Measurements from ENCODE around the gene CEP41.

The CEP41 gene

DNA sequence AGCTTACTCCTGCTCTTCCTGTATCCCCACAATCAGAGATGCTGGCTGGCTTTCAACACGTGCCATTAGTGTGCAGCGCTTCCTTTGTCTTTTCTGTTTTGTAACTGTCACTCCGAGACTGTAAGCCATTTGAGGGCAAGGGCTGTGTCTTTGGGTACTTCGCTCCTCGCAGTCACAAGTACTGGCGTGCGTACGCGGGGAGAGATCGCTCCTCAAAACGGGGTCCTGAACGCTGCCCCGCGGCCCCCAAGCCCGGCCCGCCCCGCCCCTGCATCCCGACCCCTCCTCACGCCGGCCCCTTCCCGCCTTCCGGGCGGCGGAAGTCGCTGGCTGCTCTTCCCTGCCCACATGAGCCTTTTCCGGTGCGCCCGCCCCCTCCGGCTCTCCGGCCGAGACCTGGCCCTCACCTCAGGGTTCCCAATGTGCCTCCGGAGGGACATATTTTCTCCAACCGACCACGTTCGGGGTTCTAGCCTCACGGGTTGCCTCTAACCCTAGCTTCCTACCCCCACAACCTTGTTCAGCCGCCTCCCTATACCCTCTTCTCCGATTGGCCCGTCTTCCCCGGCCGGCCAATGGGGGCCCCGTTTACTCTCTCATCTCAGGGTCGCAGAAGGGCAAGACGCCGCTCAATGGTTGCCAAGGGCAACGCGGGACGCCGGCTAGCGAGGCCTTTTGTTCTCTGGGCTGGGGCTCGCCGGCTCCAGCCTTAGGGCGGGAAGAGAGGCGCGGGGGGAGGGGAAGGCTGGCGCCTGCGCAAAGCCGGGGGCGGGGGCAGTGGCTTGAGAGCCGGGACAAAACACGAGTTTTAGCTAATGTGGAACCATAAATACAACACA is at the start of gene CEP41:
Gene CEP41 (minus strand): TSS at position 490 of the 839 bp plus-strand sequence. CDS start 50 bp downstream, at position 440.
- peak within 1 kb of the TSS; percentile 99 for H3K4me3 Mint-ChIP-seq
- peaks cover 4% of the 10 kb centered on the region for H3K27me3 Mint-ChIP-seq
- peak; percentile 87 to 95 for DNase-seq (ENCODE audit: low spot score in 2 of 2)
- H3K27ac Mint-ChIP-seq, result peak within 1 kb of the TSS; percentile 87
- peak; percentile 98 for ATAC-seq (ENCODE audit: low read depth)
- H3K36me3 Mint-ChIP-seq, result peaks cover 3% of the 10 kb centered on the region
- no peaks in the 10 kb centered on the region for H3K9me3 Mint-ChIP-seq
- H3K4me1 Mint-ChIP-seq, result peaks cover 8% of the 10 kb centered on the region

DNA sequence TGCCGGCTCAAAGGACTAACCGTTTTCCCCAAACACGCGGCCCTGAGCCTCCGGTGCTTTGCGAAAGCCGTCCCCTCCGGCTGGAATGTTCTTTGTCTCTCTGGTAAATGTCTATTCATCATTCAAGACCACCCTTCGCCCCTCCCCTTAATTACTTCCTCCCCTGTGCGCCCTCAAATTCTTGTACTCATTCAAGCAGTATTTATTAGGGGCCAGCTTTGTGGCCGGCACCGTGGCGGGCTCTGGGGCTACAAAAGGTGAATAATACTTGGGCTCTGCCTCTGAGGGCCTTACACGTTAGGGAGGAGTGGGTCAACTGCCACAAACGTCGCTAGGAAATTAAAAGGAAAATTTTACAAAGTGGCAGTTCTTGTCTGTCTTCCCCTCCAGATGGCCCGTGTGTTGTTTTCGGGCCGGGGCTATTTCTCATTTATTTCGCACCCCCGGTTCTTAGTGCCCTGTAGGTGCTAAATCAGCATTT is 49.5 kb upstream of the CEP41 start:
- peaks cover 12% of the 10 kb centered on the region for H3K27me3 Mint-ChIP-seq
- peaks cover 19% of the 10 kb centered on the region for H3K4me1 Mint-ChIP-seq
- no peaks in the 10 kb centered on the region for H3K36me3 Mint-ChIP-seq
- no peaks in the 10 kb centered on the region for H3K9me3 Mint-ChIP-seq
- no peak overlapping the region for H3K4me3 Mint-ChIP-seq
- ATAC-seq (ENCODE audit: low read depth), result no peak
- H3K27ac Mint-ChIP-seq, result no peak overlapping the region
- DNase-seq (ENCODE audit: low spot score in 2 of 2), result no peak

DNA sequence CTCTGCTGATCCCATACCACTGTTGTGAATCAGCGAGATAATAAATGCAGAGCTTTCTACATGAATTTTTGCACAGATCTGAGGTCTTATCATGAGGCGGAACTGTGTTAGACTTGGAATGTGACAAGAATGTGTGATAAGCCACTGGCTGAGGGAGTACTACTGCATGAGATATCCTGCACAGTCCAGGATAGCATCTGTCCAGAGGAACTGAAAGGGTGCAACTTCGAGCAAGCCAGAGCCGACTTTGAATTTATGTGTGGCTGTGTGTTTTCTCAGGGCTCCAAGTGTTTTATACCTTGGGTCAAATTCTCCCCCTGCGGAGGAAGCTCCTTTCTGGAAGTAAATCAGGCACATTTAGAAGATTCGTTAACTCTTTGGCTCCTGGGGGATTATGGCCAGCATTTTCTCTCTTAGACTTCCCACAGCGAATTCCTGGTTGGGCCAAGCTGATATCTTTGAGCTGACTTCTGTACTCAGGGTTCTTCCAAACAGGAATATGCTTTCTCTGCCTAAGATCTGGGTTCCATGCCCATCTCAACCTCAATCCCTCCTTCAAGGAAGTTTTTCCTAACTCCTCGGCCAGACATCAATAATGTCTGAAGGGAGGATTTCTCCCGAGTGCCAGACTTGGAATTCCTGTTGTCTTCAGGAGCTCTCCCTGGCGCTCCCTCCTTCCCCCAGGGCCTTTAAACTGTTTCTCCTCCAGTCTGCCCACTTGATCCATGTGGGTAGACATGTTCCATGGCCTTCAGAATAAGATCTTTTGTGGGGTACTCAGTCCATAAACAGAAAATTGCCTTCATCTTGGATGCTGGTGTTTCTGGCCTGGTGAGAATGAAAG is 48.5 kb upstream of the CEP41 start:
- Mint-ChIP-seq H3K27ac (no peak overlapping the region), H3K9me3 (no peaks in the 10 kb centered on the region), H3K4me1 (peaks cover 22% of the 10 kb centered on the region), H3K4me3 (no peak overlapping the region), H3K36me3 (no peaks in the 10 kb centered on the region), H3K27me3 (peaks cover 19% of the 10 kb centered on the region)
- ATAC-seq (ENCODE audit: low read depth) (no peak), DNase-seq (ENCODE audit: low spot score in 2 of 2) (no peak)

- peaks cover 22% of the 10 kb centered on the region for H3K4me1 Mint-ChIP-seq
- no peaks in the 10 kb centered on the region for H3K9me3 Mint-ChIP-seq
- no peak overlapping the region for H3K4me3 Mint-ChIP-seq
- no peak overlapping the region for H3K27ac Mint-ChIP-seq
- ATAC-seq (ENCODE audit: low read depth) (no peak), DNase-seq (ENCODE audit: low spot score in 2 of 2) (no peak)
- H3K27me3 Mint-ChIP-seq, result peaks cover 23% of the 10 kb centered on the region
- H3K36me3 Mint-ChIP-seq, result no peaks in the 10 kb centered on the region
Measured at GRCh38 chr7:130488392-130489139, 47.8 kb upstream of the CEP41 start.

- peaks cover 22% of the 10 kb centered on the region for H3K27me3 Mint-ChIP-seq
- no peaks in the 10 kb centered on the region for H3K36me3 Mint-ChIP-seq
- ATAC-seq (ENCODE audit: low read depth) (no peak), DNase-seq (ENCODE audit: low spot score in 2 of 2) (no peak)
- H3K9me3 Mint-ChIP-seq, result no peaks in the 10 kb centered on the region
- peak overlapping the region; percentile 92 for H3K4me3 Mint-ChIP-seq
- H3K27ac Mint-ChIP-seq, result no peak overlapping the region
- peaks cover 20% of the 10 kb centered on the region for H3K4me1 Mint-ChIP-seq
Measured at GRCh38 chr7:130486954-130487436, 46.2 kb upstream of the CEP41 start.

DNA sequence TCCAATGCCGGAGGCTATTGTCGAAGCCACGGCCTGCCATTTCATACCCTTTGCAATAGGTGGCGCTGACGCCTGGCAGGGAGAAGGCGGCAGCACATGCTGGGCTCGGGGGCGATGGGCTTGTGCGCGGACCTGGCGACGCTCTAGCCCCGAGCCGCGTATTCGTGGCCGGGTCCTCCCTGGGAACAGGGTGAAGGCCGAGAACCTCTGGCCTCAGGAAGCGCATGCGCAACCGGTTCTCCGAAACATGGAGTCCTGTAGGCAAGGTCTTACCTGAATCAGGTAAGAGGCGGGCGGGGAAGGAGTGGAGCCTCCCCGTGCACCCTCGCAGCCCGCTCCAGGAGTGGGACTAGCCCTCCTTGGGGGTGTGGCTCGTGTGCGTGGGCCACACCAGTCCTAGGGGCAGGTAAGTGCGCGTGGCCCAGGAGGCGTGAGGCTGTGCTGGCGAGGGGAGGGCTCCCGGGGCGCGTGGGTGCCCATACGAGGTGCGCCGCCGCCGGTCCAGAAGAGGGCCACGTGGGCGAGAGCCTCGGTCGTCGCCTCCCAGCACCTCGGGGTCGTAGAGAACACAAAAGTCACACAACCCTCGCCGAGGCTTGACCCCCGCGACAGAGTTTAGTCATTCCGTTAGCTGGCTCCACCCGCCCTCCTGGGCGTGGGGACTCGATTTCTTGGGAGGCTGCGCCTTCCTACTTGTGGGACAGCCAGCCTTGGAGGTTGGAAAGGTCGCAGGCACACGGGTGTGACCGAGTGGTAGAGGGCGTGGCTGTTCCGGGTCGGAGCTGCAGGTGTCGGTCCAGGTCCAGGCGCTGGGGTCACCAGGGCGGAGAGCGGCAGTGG is 45.5 kb upstream of the CEP41 start:
- H3K27me3 Mint-ChIP-seq, result peaks cover 23% of the 10 kb centered on the region
- H3K4me1 Mint-ChIP-seq, result peaks cover 17% of the 10 kb centered on the region
- peak; percentile 77 for ATAC-seq (ENCODE audit: low read depth)

GRCh38 chr7:130485734-130486113 is 44.9 kb upstream of the CEP41 start:
- peaks cover 19% of the 10 kb centered on the region for H3K27me3 Mint-ChIP-seq
- no peak overlapping the region for H3K27ac Mint-ChIP-seq
- no peaks in the 10 kb centered on the region for H3K36me3 Mint-ChIP-seq
- H3K4me1 Mint-ChIP-seq, result peaks cover 15% of the 10 kb centered on the region
- DNase-seq (ENCODE audit: low spot score in 2 of 2), result no peak
- no peak for ATAC-seq (ENCODE audit: low read depth)
- no peaks in the 10 kb centered on the region for H3K9me3 Mint-ChIP-seq
- peak overlapping the region; percentile 92 for H3K4me3 Mint-ChIP-seq

More for the DNA sequence above, 45.5 kb upstream of the CEP41 start:
- H3K9me3 Mint-ChIP-seq, result no peaks in the 10 kb centered on the region
- no peak overlapping the region for H3K27ac Mint-ChIP-seq
- DNase-seq (ENCODE audit: low spot score in 2 of 2), result peak; percentile 46 to 57
- no peaks in the 10 kb centered on the region for H3K36me3 Mint-ChIP-seq
- H3K4me3 Mint-ChIP-seq, result peak overlapping the region; percentile 92

- Mint-ChIP-seq H3K36me3 (no peaks in the 10 kb centered on the region), H3K27me3 (peaks cover 21% of the 10 kb centered on the region), H3K4me1 (peaks cover 15% of the 10 kb centered on the region), H3K4me3 (no peak overlapping the region), H3K27ac (no peak overlapping the region), H3K9me3 (no peaks in the 10 kb centered on the region)
- ATAC-seq (ENCODE audit: low read depth), result no peak
- DNase-seq (ENCODE audit: low spot score in 2 of 2), result no peak
Measured at GRCh38 chr7:130483031-130483430, 42.2 kb upstream of the CEP41 start.

DNA sequence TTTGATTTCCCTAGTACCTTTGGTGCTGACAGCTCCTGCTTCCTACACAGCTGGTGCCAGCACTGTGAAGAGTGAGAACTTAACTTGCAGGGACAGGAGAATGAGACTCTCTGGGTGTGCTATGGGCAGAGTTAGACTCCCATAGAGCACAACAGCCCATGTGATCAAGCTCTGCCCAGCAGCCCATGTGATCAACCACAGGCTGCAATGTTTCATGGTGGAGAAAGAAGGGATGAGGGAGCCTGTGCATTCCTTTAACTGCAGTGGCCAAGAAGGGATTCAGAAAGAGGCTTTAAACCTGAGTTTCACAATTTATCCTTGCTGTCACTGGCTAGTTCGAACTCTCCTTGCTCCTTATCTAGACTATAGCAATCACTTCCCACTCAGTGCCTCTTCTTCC is 41.1 kb upstream of the CEP41 start:
- ATAC-seq (ENCODE audit: low read depth) (no peak), DNase-seq (ENCODE audit: low spot score in 2 of 2) (no peak)
- H3K4me3 Mint-ChIP-seq, result no peak overlapping the region
- H3K9me3 Mint-ChIP-seq, result no peaks in the 10 kb centered on the region
- H3K27ac Mint-ChIP-seq, result no peak overlapping the region
- H3K4me1 Mint-ChIP-seq, result peaks cover 14% of the 10 kb centered on the region
- H3K36me3 Mint-ChIP-seq, result no peaks in the 10 kb centered on the region
- peaks cover 22% of the 10 kb centered on the region for H3K27me3 Mint-ChIP-seq

- H3K27me3 Mint-ChIP-seq, result peaks cover 16% of the 10 kb centered on the region
Measured at GRCh38 chr7:130479716-130480400, 39.0 kb upstream of the CEP41 start.

DNA sequence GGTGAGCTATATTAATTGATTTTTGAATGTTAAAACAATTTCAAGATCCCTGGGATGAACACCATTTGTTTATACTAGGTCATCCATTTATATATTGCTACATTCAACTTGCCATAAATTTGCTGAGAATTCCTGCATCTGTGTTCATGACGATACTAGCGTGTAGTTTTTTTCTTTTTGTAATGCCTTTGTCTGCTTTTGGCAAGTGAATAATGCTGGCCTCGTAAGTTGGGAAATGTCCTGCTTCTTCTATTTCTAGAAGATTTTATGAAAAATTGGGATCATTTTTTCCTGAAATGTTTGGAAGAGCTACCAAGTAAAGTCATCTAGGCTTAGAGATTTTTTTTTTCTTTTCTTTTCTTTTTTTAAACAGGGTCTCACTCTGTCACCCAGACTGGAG is 38.2 kb upstream of the CEP41 start:
- H3K9me3 Mint-ChIP-seq, result no peaks in the 10 kb centered on the region
- peaks cover 14% of the 10 kb centered on the region for H3K27me3 Mint-ChIP-seq
- H3K27ac Mint-ChIP-seq, result no peak overlapping the region
- no peak for DNase-seq (ENCODE audit: low spot score in 2 of 2)
- no peak overlapping the region for H3K4me3 Mint-ChIP-seq
- H3K36me3 Mint-ChIP-seq, result no peaks in the 10 kb centered on the region
- H3K4me1 Mint-ChIP-seq, result no peaks in the 10 kb centered on the region
- no peak for ATAC-seq (ENCODE audit: low read depth)

More at GRCh38 chr7:130479716-130480400, 39.0 kb upstream of the CEP41 start:
- Mint-ChIP-seq H3K4me3 (no peak overlapping the region), H3K36me3 (no peaks in the 10 kb centered on the region), H3K9me3 (no peaks in the 10 kb centered on the region), H3K27ac (no peak overlapping the region), H3K4me1 (no peaks in the 10 kb centered on the region)
- no peak for ATAC-seq (ENCODE audit: low read depth)
- DNase-seq (ENCODE audit: low spot score in 2 of 2), result no peak

GRCh38 chr7:130476297-130477150 is 35.7 kb upstream of the CEP41 start:
- peaks cover 1% of the 10 kb centered on the region for H3K9me3 Mint-ChIP-seq
- H3K27ac Mint-ChIP-seq, result no peak overlapping the region
- no peaks in the 10 kb centered on the region for H3K36me3 Mint-ChIP-seq
- H3K4me1 Mint-ChIP-seq, result peaks cover 6% of the 10 kb centered on the region
- DNase-seq (ENCODE audit: low spot score in 2 of 2), result no peak
- H3K27me3 Mint-ChIP-seq, result peaks cover 7% of the 10 kb centered on the region
- H3K4me3 Mint-ChIP-seq, result no peak overlapping the region
- ATAC-seq (ENCODE audit: low read depth), result no peak
